MCF 10A (cell line): ENCODE measurements around the gene PPP4R2. TPM values are rescaled to one million over a fixed set of nuclear protein-coding genes. Genes with fewer than 3 reads are reported as not detected.
"Not testable (repeated sequence)": the region's sequence is repeated elsewhere in the genome, so short reads cannot be mapped to it uniquely, and the experiment has no call there.

Source experiments
- BruUV-seq: library from RNA; stranded (reverse); fragments of 400-500 nt; replicated peaks from 2 replicates; lab custom pipeline; 2021; lab: Mats Ljungman, UMichigan
- CTCF ChIA-PET: fragments of 300-600 bp; sonication (Branson Sonifier 250); formaldehyde crosslinking; extraction: SDS; loops from one replicate; lab custom pipeline; 2021; ENCODE audit warnings: antibody characterized with exemption, inconsistent platforms; lab: Yijun Ruan, JAX
- POLR2A ChIA-PET: fragments of 300-600, 350-650 bp; sonication (Branson Sonifier 250); formaldehyde crosslinking; extraction: SDS; loops from one replicate; lab custom pipeline; 2020; ENCODE audit warnings: antibody characterized with exemption, inconsistent platforms; lab: Yijun Ruan, JAX
- DNase-seq: peaks from one replicate; pipeline ENCODE4 v3.0.0-alpha.2; 2018; ENCODE audit not compliant: unreplicated experiment
- H3K27ac Mint-ChIP-seq: one replicate; pipeline ENCODE4 v1.8.0; 2022; ENCODE audit warnings: mild to moderate bottlenecking, low read depth, mixed read lengths; ENCODE audit not compliant: unreplicated experiment
- H3K27me3 Mint-ChIP-seq: one replicate; pipeline ENCODE4 v1.8.0; 2022; ENCODE audit warnings: mixed read lengths; ENCODE audit not compliant: insufficient read depth, unreplicated experiment
- H3K36me3 Mint-ChIP-seq: one replicate; pipeline ENCODE4 v1.8.0; 2022; ENCODE audit warnings: mild to moderate bottlenecking, moderate library complexity, mixed read lengths; ENCODE audit not compliant: insufficient read depth, unreplicated experiment
- H3K4me1 Mint-ChIP-seq: one replicate; pipeline ENCODE4 v1.8.0; 2022; ENCODE audit warnings: mixed read lengths; ENCODE audit not compliant: insufficient read depth, unreplicated experiment
- H3K4me3 Mint-ChIP-seq: one replicate; pipeline ENCODE4 v1.8.0; 2022; ENCODE audit warnings: mild to moderate bottlenecking, moderate library complexity, mixed read lengths; ENCODE audit not compliant: unreplicated experiment
- H3K9me3 Mint-ChIP-seq: one replicate; pipeline ENCODE4 v1.8.0; 2022; ENCODE audit warnings: mixed read lengths; ENCODE audit not compliant: unreplicated experiment
- intact Hi-C: fragments of 100-400 bp; cut with micrococcal nuclease; formaldehyde crosslinking; loops from 2 replicates; pipeline ENCODE4 v1.14.1; 2022
- total RNA-seq: library from RNA; stranded (reverse); gene quantifications from 2 replicates; pipeline ENCODE4 v1.2.3, GENCODE V29; 2022
- TF ChIP-seq, protein P1 (sequence below): fragments of 200-600 bp; IDR thresholded peaks from one replicate; pipeline ENCODE4 v1.8.0; 2022; ENCODE audit warnings: antibody characterized with exemption, mild to moderate bottlenecking; ENCODE audit not compliant: unreplicated experiment

Gene PPP4R2
- total RNA-seq, 1 experiment from 2014 or later: 105 TPM

DNA sequence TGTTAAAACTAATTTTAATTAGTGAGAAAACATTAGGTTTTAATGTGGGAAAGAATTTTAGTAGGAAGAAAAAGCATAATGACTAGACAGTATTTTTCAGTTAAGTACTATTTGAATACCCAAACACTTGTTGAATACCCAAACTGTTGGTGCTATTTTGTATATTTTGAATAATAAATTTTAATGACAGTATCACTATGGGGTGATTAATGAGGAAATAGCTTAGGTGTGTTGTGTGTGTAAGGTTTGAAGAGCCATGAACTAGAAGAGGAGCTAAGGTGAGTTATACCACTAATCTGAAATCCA is 60.2 kb downstream of the PPP4R2 start:
- Mint-ChIP-seq H3K4me1 (peaks cover 25% of the 10 kb centered on the region), H3K4me3 (no peak overlapping the region), H3K9me3 (no peaks in the 10 kb centered on the region), H3K27ac (no peak overlapping the region), H3K27me3 (no peaks in the 10 kb centered on the region), H3K36me3 (peaks cover 13% of the 10 kb centered on the region)
- CTCF ChIA-PET: interaction anchor here (0.7 to 5.5 kb wide), 36 partner anchors 9 to 1328 kb away, joined by 3 to 65 read pairs (median 4); partner anchors contain the start of gene SHQ1
- DNase-seq: no peak
- no TSS peak for BruUV-seq
- TF ChIP-seq, protein P1, sequence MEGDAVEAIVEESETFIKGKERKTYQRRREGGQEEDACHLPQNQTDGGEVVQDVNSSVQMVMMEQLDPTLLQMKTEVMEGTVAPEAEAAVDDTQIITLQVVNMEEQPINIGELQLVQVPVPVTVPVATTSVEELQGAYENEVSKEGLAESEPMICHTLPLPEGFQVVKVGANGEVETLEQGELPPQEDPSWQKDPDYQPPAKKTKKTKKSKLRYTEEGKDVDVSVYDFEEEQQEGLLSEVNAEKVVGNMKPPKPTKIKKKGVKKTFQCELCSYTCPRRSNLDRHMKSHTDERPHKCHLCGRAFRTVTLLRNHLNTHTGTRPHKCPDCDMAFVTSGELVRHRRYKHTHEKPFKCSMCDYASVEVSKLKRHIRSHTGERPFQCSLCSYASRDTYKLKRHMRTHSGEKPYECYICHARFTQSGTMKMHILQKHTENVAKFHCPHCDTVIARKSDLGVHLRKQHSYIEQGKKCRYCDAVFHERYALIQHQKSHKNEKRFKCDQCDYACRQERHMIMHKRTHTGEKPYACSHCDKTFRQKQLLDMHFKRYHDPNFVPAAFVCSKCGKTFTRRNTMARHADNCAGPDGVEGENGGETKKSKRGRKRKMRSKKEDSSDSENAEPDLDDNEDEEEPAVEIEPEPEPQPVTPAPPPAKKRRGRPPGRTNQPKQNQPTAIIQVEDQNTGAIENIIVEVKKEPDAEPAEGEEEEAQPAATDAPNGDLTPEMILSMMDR: no peak
- intact Hi-C loops: loop anchor here (1.0 kb wide), 3 partner anchors 59 to 205 kb away; no protein-coding TSS in a partner anchor
- POLR2A ChIA-PET: interaction anchor here (1.0 to 2.6 kb wide), 8 partner anchors 11 to 209 kb away, joined by 3 to 10 read pairs (median 4); partner anchors contain the start of genes GXYLT2 and SHQ1

DNA sequence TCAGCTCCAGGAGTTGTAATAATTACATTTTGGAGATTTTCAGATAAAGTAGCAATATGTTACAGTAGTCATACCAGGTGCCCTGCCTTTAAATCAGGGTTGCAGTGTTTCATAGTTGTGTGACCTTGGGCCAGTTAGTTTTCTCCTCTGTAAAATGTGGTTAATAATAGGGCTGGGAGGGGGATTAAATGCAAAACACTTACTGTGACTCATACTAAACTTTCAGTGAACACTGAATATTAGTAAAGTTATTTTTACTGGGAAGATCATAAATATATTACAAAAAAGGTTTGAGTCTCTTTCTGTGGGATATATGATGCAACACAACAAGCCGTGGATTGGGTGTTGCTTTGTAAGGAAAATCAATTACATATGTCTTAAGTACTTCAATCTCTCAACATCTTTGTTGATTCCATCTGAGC is 63.7 kb downstream of the PPP4R2 start:
- POLR2A ChIA-PET: interaction anchor here (1.2 kb wide), 1 partner anchor 209 kb away, joined by 3 read pairs; no protein-coding TSS in a partner anchor
- H3K36me3 Mint-ChIP-seq: peaks cover 44% of the 10 kb centered on the region
- H3K9me3 Mint-ChIP-seq: no peaks in the 10 kb centered on the region
- peaks cover 21% of the 10 kb centered on the region for H3K4me1 Mint-ChIP-seq
- CTCF ChIA-PET: interaction anchor here (1.1 to 1.7 kb wide), 2 partner anchors 209 to 442 kb away, joined by 3 read pairs; no protein-coding TSS in a partner anchor
- DNase-seq: no peak
- no TSS peak for BruUV-seq
- TF ChIP-seq, protein P1: no peak
- no peaks in the 10 kb centered on the region for H3K27me3 Mint-ChIP-seq
- intact Hi-C loops: no loop called here
- peak overlapping the region; percentile 57 for H3K27ac Mint-ChIP-seq
- no peak overlapping the region for H3K4me3 Mint-ChIP-seq

DNA sequence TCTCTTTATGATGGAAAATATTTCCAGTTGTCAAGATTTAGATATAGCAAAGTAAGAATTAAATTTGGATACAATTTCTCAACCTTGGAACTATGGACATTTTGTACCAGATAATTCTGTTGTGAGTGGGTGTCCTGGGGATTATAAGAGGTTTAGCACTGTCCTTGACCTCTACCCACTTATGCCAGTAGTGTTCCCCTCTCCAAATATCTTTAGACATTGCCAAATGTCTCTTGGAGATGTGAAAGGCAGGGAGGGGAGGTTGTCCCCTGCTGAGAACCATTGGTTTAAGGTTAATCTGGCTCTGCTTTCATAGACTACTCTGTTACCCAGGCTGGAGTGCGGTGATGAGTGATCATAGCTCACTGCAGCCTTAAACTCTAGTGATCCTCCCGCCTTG is 64.8 kb downstream of the PPP4R2 start, which contains the start of gene EBLN2:
Gene EBLN2 (plus strand): TSS at position 244 of the 400 bp plus-strand sequence. CDS start 423 bp downstream, outside the sequence.
- DNase-seq: no peak
- ChIA-PET POLR2A (interaction anchor here (1.2 kb wide), 1 partner anchor 210 kb away, joined by 3 read pairs; no protein-coding TSS in a partner anchor), CTCF (no interaction called here)
- BruUV-seq: no TSS peak
- H3K36me3 Mint-ChIP-seq: peaks cover 55% of the 10 kb centered on the region
- peak within 1 kb of the TSS; percentile 57 for H3K27ac Mint-ChIP-seq
- no peak within 1 kb of the TSS for H3K4me3 Mint-ChIP-seq
- intact Hi-C loops: no loop called here
- H3K4me1 Mint-ChIP-seq: peaks cover 12% of the 10 kb centered on the region
- TF ChIP-seq, protein P1: no peak
- H3K27me3 Mint-ChIP-seq: no peaks in the 10 kb centered on the region
- no peaks in the 10 kb centered on the region for H3K9me3 Mint-ChIP-seq

DNA sequence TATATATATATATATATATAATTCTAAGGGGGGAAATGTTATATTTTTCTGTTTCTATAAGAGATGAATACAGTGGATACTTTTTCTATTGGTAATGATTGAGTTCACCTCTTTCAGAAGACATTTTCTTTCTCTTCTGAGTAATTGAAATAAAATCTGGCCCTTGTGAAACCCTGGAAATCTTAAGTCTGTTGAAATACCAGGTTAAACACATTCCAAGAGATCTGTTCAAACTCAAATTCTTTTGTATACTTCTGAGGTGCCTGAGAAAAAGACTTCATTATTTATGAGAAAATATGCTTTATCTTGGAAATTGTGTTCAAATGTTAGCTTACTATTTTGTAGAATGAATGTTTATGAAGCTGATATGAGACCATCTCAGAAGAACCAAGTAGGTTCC is 69.6 kb downstream of the PPP4R2 start:
- intact Hi-C loops, H3K27ac Mint-ChIP-seq, H3K4me1 Mint-ChIP-seq, H3K4me3 Mint-ChIP-seq, DNase-seq, H3K27me3 Mint-ChIP-seq, BruUV-seq, H3K9me3 Mint-ChIP-seq: not testable (repeated sequence)
- CTCF ChIA-PET: interaction anchor here (0.6 to 1.3 kb wide), 4 partner anchors 20 to 247 kb away, joined by 3 to 7 read pairs (median 4); partner anchors contain the start of gene GXYLT2
- POLR2A ChIA-PET: interaction anchor here (1.2 kb wide), 1 partner anchor 1372 kb away, joined by 3 read pairs; no protein-coding TSS in a partner anchor
- peaks cover 67% of the 10 kb centered on the region for H3K36me3 Mint-ChIP-seq
